H1 (cell line): ENCODE data around the gene SLC22A23. TPM values are rescaled to one million over a fixed set of nuclear protein-coding genes. Genes with fewer than 3 reads are reported as not detected.

Experiments
- BACH1 ChIP-seq: IDR thresholded peaks from 2 replicates; pipeline ENCODE4 v1.6.1; 2012; ENCODE audit warnings: low read length, improper control_type of control experiment
- CBX5 ChIP-seq: fragments of 300-800, 300-1000 bp; sonication (generic); IDR thresholded peaks from 2 replicates; pipeline ENCODE4 v1.7.1; 2016; ENCODE audit warnings: antibody characterized with exemption, low read length, low read depth
- CEBPB ChIP-seq: IDR thresholded peaks from 2 replicates; pipeline ENCODE4 v1.6.1; 2012; ENCODE audit warnings: low read depth, low read length
- CHD1 ChIP-seq: IDR thresholded peaks from 2 replicates; pipeline ENCODE4 v1.6.1; 2012; ENCODE audit warnings: low read depth, low read length, improper control_type of control experiment
- CTBP2 ChIP-seq: IDR thresholded peaks from 2 replicates; pipeline ENCODE4 v1.7.0; 2011; ENCODE audit warnings: borderline replicate concordance, mild to moderate bottlenecking, moderate library complexity, mixed read lengths, low read length; ENCODE audit not compliant: insufficient read depth, insufficient read length
- HDAC2 ChIP-seq, 2 experiments: fragments of 300-600 bp in 1 of 2; sonication (generic) in 1 of 2; IDR thresholded peaks; 2 replicates each; pipeline ENCODE4 v1.6.1; 2011 to 2012; ENCODE audit warnings: low read depth in 2 of 2, low read length in 2 of 2, mild to moderate bottlenecking in 2 of 2, moderate library complexity in 2 of 2, borderline replicate concordance in 1 of 2, inconsistent platforms in 1 of 2
- HDAC6 ChIP-seq: IDR thresholded peaks from one replicate; pipeline ENCODE4 v1.7.1; 2012; ENCODE audit warnings: low read depth, mild to moderate bottlenecking, inconsistent platforms, low read length, moderate library complexity
- NANOG ChIP-seq: IDR thresholded peaks from 2 replicates; pipeline ENCODE4 v1.6.1; 2011; ENCODE audit warnings: low read length, low read depth, mild to moderate bottlenecking, inconsistent platforms; ENCODE audit not compliant: insufficient read depth, poor library complexity, severe bottlenecking
- PHF8 ChIP-seq: fragments of 200-600 bp; sonication (generic); conservative IDR thresholded peaks from 2 replicates; pipeline ENCODE4 v1.7.1; 2012; ENCODE audit warnings: low read depth, mild to moderate bottlenecking, inconsistent platforms, low read length, moderate library complexity
- POLR2AphosphoS5 ChIP-seq: IDR thresholded peaks from 2 replicates; pipeline ENCODE4 v1.6.1; 2011; ENCODE audit warnings: low read depth, low read length
- SIN3A ChIP-seq, 2 experiments: IDR thresholded peaks in 1 of 2; conservative IDR thresholded peaks in 1 of 2; 2 replicates each; pipeline ENCODE4 v1.6.1; 2011 to 2012; ENCODE audit warnings: low read length in 2 of 2, improper control_type of control experiment in 1 of 2, low read depth in 1 of 2, mild to moderate bottlenecking in 1 of 2
- SRF ChIP-seq: IDR thresholded peaks from 2 replicates; pipeline ENCODE4 v1.6.1; 2011; ENCODE audit warnings: mild to moderate bottlenecking, low read depth, low read length, moderate library complexity
- TAF1 ChIP-seq: IDR thresholded peaks from 2 replicates; pipeline ENCODE4 v1.6.1; 2011; ENCODE audit warnings: mild to moderate bottlenecking, low read depth, low read length
- TAF7 ChIP-seq: optimal IDR thresholded peaks from 2 replicates; pipeline ENCODE3; 2011; ENCODE audit warnings: low read depth, mild to moderate bottlenecking, inconsistent platforms, low read length, moderate library complexity, borderline replicate concordance
- polyA plus RNA-seq, 7 experiments: library from polyadenylated mRNA; depleted of rRNA in 3 of 7; stranded (reverse) in 5 of 7; unstranded in 2 of 7; fragments of >200 nt in 5 of 7; fragments of 200-250 nt in 2 of 7; gene quantifications; 1 replicate in 5 of 7; 2 replicates in 1 of 7; 4 replicates in 1 of 7; pipeline versions ENCODE4 v1.2.1 to v1.2.3, GENCODE V29; 2011 to 2013; ENCODE audit warnings: missing spikeins in 2 of 7, mixed read lengths in 2 of 7
- total RNA-seq: library from RNA; stranded (reverse); fragmentation: NEBNext Ultra II Directional; extraction: Animal tissue kit (Norgen Biotek cat#: 25700); gene quantifications from 2 replicates; pipeline ENCODE4 v1.2.1, GENCODE V29; 2021
- TF ChIP-seq, protein P1 (sequence below): IDR thresholded peaks from 2 replicates; pipeline ENCODE4 v1.6.1; 2012; ENCODE audit warnings: inconsistent platforms
- TF ChIP-seq, protein P2 (sequence below): IDR thresholded peaks from 2 replicates; pipeline ENCODE4 v1.6.1; 2011; ENCODE audit warnings: low read length, improper control_type of control experiment

Gene SLC22A23
- total and polyA plus RNA-seq, 2 of the 8 experiments (the other 6 are each of a cell fraction or from before 2014, with no cell fraction given) = 9.9 to 38.4 TPM

DNA sequence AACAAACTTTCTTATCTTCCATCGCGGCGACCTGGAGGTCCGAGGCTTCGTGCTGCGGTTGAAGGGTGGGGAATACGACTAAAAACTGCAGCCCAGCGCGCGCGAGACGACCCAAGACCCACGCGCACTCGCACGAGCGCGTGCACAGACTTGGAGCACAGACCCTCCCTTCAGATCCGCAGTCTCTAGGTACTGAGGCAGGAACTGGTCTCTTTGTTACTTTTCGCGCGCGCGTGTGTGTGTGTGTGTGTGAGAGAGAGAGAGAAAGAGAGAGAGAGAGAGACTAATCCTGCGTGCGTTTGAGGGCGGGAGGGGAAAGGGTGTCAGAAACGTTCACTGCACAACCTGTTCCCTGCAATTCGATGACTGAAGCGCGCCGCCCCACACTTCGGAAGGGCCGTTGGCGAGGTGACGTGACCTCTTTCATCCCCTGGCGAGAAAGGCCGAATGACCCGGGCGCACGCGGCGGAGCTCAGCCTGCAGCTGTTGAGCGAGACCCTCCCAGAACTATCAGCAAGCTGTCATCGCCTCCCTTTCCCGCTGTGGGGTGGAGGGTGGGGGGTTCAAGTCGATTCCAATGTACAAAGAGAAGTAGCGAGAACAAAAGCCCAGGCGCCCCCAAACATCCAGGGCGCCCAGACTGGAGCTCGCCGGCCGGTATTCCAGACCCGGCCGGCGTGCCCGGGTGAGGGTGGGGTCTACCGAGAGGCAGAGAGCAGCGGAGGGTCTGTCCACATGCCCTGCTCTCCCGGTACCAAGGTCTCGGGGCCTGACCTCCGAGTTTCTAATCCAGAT is 227.9 kb downstream of the SLC22A23 start (continued):
- TF ChIP-seq HDAC6 (no peak), NANOG (no peak), CTBP2 (no peak), CEBPB (no peak), BACH1 (no peak), HDAC2 (IDR thresholded peaks at IDR 0.05; ENCODE audit: borderline replicate concordance in 1 of 2, low read depth in 2 of 2, low read length in 2 of 2) (peak in 1 of 2 experiments; percentile 80; a peak in 1 of 4 replicates), TAF7 (no peak), SRF (no peak), TAF1 (0 out of 2 replicates have a peak, but pooled peaks have one; percentile 20), SIN3A (conservative IDR thresholded peaks at IDR 0.05 in 1 of 2, IDR thresholded peaks at IDR 0.05 in 1 of 2; ENCODE audit: low read depth in 1 of 2, low read length in 2 of 2) (peak; percentile 55 to 86; a peak in 3 of 4 replicates), CBX5 (no peak), POLR2AphosphoS5 (0 out of 2 replicates have a peak, but pooled peaks have one; percentile 16), CHD1 (no peak), PHF8 (no peak)
- TF ChIP-seq, protein P1, sequence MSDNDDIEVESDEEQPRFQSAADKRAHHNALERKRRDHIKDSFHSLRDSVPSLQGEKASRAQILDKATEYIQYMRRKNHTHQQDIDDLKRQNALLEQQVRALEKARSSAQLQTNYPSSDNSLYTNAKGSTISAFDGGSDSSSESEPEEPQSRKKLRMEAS = peak; percentile 79
- TF ChIP-seq, protein P2, sequence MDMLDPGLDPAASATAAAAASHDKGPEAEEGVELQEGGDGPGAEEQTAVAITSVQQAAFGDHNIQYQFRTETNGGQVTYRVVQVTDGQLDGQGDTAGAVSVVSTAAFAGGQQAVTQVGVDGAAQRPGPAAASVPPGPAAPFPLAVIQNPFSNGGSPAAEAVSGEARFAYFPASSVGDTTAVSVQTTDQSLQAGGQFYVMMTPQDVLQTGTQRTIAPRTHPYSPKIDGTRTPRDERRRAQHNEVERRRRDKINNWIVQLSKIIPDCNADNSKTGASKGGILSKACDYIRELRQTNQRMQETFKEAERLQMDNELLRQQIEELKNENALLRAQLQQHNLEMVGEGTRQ = no peak
